Endothelial cell of hepatic sinusoid (primary cell): ENCODE measurements around the gene CDH13.

Experiments
- in situ Hi-C: cut with HindIII; loops from 2 replicates; pipeline ENCODE4 v1.10.0; 2017; ENCODE audit warnings: low sequenced_read_pairs

The CDH13 gene

DNA sequence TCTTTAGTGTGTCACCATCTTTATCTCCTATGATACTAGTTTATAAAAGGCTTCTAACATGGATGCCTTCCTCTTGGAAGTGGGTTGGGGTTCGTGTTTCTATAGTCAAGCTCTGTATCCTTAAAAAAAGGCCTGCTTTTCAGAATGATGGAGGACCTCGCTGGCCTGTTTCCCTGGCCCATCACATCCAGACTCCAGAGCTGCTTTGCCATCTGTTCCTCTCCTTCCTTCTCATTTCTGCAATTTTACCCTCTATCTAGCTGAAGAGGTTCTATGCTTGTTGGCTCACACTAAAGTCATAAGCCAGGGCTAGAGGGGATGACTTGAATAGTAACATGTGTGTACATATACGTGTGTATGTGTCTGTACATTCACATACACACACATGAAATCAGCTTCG, 730.2 kb downstream of the CDH13 start:
- in situ Hi-C loops: no loop called here

DNA sequence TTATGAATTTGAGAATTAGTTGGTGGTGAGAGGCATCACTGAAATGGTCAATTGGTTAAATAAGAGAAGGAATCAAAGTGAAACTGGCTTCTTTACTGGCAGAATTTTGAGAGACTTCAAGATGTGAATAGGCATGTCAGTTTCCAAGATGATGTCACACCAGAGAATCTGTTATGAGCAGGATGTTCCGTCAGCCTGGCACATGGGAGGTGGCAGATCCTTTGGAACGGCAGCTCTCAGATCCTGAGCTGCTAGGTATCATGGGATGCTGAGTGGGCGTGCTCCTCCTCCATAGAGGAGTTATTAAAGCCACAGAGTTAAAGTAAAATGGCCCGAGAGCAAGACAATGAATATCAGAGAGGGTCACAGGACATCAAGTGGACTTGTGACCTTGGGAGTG, 736.8 kb downstream of the CDH13 start:
- in situ Hi-C loops: loop anchor here (5.0 kb wide), 1 partner anchor 69 kb away; no protein-coding TSS in a partner anchor

DNA sequence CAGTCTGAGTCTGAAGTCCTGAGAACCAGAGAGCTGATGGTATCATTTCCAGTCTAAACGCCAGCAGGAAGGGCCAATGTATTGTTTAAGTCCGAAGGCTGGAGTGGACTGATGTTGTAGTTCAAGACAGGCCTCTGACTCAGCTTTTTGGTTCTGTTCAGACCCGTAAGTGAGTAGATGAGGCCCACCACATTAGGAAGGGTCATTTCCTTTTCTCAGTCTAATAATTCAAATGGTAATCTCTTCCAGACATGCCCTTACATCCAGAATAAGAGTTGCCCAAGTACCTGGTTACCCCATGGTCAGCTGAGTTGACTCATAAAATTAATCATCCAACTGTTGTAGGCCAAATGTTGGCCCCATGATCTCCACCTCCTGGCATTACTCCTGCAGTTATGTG, 738.4 kb downstream of the CDH13 start:
- in situ Hi-C loops: no loop called here

- in situ Hi-C loops: no loop called here
These were observed 739.5 kb downstream of the CDH13 start for GRCh38 chr16:83366228-83366627.

DNA sequence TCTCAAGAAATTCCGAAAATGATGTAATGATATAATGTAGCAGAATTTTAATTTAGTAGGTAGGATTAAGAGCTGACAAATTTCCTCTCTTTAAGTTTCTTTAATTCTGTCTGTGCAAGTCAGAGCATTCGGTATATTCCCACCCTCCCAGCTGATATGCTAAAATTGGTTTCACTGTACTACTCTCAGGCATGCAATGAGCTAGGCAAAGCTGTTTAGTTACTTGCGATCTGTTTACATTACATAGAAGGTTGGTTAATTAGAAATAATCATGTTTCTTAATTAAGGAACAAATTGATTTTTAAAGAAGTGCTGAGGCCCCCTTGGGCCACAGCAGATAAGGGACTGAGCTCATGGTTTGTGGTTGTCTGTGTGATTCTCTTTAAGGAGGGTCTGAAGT, 748.2 kb downstream of the CDH13 start:
- in situ Hi-C loops: no loop called here

DNA sequence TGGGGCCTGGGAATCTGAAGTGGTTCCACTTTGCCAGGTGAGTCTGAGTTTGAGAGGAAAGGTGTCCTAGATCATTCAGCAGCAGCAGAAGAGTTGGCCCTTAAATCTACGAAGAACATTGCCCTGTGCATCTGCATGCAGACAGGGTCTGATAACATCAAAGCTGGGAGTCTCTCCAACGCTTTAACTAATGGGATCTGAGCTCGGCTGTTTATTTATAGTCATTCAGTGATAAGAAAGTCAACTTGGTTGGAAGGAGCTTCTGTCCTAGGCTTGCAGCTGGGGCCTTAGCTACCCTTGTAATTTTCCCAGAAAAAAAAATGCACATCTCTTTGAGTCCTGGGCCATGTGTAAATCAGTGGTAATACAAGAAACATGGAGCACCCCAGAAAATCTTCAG, 763.0 kb downstream of the CDH13 start:
- in situ Hi-C loops: no loop called here

DNA sequence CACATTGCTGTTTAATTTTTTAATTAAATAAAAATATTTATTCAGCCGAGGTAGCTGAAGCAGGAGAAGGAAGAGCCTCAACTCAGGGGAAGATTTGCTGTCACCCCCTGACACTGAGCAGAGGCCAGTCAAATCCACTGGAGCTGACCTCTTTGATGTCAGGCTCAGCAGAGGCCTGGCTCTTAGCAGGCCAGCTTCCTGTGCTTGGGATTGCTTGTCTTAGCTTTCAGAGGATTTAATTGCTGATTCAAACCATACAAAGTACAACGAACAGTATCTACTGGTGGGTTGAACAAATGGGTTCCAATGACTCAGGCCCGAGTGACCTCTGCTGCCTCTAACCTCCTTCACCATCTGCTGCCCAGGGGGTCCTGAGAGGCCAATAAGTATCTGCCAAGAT, 764.0 kb downstream of the CDH13 start:
- in situ Hi-C loops: no loop called here

DNA sequence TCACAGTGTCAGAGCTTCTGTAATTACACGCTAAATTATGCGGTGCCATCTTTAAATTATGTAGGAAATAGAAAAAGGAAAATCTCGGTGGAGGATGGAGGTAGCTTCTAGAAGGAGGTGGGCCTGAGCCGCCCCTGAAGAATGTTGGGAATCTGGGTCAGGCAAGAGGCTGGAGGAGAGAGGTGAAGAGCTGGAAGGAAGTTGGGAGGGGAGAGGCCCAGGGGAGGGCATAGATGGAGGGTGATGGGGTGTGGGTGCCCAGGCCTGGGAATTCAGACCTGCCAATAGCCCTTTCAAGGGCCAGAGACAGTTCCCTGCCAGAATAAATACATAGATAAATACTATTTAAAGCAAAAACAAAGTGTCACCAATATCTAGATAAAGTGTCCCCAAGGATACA, 766.0 kb downstream of the CDH13 start:
- in situ Hi-C loops: no loop called here

GRCh38 chr16:83393196-83393981, 766.6 kb downstream of the CDH13 start:
- in situ Hi-C loops: no loop called here

DNA sequence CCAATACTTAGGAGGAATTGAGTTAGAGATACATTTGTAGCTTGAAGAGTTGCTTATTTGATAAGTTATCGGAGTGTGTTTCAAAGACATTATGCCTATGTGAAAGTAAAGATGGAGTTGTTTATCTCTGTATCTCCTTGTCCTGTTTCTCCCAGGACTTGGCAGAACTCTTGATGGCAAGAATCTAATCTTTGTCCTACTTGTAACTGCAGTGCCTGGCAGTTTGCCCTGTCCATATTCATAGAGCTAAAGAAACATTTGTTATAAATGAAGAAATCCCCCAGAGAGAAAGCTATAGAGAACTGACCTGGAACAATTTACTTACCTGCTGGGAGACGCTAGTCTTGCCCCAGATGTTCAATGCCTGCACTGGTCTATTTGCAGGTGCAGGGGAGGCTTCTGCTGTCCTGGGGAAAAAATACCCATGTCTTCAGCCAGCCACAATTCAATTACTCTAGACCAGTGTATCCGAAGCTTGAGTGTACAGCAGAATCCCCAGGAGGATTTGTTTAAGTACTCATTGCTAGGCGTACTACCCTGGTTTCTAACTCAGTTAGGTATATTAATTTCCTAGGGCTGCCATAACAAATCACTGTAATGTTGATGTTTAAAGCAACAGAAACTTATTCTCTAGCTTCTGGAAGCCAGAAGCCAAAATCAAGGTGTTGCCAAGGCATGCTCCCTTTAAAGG, 771.0 kb downstream of the CDH13 start:
- in situ Hi-C loops: no loop called here

DNA sequence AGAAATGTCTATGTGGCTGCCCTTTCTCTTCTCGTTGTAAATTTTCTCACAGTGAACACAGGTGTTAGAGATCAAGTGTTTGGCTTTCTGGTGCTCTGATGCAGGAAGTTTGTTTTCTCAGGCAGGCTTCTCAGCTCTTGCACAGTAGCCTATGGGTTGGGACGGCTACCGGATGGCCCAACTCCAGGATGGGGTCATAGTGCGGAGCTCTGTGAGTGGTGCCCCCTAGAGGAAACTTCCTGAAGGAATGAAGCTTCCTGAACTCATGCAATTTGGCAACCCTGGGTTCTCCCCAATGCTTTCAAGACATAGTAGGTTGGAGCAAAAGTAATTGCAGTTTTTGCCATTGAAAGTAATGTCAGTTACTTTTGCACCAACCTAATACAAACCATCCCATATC, 773.5 kb downstream of the CDH13 start:
- in situ Hi-C loops: no loop called here

- in situ Hi-C loops: no loop called here
These were observed 775.5 kb downstream of the CDH13 start for GRCh38 chr16:83402160-83402814.

DNA sequence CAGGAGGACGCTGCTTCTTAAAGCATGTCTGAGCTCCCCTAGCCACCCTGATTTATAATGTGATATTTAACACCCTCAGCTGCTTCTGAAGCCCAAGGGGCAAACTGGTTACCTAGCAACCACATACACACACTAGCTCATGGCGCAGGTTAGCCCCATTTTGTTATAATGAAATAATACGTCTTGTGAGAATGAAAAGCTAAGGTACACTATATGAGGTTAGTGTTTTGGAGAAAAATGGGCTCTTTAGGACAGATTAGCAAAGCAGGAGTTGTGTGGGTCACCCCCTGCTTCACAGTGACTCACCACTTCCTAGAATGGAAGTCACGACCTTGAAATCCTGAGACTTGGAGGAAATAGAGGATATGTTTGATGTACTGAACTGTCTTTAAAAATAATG, 776.2 kb downstream of the CDH13 start:
- in situ Hi-C loops: no loop called here

DNA sequence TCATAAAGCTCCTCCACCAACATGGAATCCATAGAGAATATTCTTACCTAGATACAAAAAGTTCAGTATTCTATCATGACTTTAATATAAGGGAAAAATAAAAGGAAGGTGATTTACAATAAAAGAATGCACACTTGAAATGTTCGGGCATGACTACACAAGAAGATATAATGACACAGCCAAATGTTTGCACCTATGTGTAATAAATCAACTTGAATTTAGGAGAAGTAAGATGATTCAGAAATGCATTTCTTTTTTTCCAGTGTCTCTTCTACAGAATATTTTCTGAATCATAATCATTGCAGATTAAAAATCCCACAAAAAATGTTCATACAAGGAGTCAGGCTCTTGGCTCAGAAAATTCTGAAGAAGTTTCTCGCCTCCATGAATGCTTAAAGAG, 777.0 kb downstream of the CDH13 start:
- in situ Hi-C loops: no loop called here

GRCh38 chr16:83404261-83404660, 777.5 kb downstream of the CDH13 start:
- in situ Hi-C loops: no loop called here

GRCh38 chr16:83407928-83408327, 781.2 kb downstream of the CDH13 start:
- in situ Hi-C loops: no loop called here

DNA sequence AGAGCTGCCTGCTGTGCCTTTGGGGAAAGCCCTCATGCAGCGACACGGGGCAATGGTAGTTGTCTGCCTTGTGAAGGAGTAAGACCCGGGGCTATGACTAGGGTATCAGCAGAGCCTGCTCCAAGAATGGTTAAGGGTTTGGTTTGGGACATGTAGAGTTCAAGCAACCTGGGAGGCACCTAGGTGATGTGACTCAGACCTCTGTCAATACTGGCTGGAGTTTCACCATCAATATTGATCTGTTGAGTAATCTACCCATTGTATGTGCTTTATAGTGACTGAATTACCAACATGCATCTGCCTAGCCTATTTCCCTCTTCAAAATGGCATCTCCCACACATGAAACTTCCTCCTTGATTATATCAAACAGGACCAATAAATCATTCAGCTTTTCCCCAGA, 782.6 kb downstream of the CDH13 start:
- in situ Hi-C loops: no loop called here

DNA sequence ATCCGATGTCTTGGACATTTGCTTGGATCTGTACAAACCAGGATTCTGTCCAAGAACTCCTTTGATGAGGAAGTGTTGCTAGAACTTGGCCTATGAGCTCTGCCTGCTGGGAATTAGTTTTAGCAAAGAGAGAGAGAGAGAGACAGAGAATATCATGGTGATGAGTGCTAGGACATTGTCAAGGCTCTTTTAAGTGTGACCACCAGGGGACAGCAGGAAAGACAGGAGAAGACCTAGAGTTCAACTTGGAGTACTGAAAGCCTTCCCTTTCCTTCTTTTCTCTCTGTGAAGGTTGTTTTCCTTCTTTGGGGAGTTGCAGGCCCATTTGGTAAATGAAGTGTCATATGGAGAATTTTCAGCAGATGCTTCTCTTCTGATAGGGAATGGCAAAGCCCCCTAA, 791.8 kb downstream of the CDH13 start:
- in situ Hi-C loops: no loop called here

GRCh38 chr16:83420206-83420760, 793.5 kb downstream of the CDH13 start:
- in situ Hi-C loops: no loop called here

- in situ Hi-C loops: loop anchor here (5.0 kb wide), 1 partner anchor 71 kb away; no protein-coding TSS in a partner anchor
These were observed 806.4 kb downstream of the CDH13 start for GRCh38 chr16:83433201-83433600.

DNA sequence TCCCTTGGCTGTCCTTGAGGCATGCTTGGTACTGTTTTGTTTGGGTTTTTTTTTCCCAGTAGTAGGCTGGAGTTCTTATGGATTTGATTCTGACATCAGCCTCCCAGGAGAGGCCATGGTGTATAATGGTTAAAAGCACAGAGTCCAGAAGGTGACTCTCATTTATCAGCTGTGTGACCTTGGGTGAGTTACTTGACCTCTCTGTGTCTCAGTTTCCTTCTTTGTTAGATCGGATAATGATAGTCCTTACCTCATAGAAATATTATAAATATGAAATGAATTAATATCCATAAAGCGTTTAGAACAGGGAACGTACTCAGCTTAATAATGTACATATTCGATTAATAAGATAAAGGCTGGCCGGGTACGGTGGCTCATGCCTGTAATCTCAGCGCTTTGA, 810.3 kb downstream of the CDH13 start:
- in situ Hi-C loops: no loop called here

GRCh38 chr16:83438326-83438725, 811.6 kb downstream of the CDH13 start:
- in situ Hi-C loops: no loop called here
